GM23338 (cell line): ENCODE data around the gene STX1B. TPM values are rescaled to one million over a fixed set of nuclear protein-coding genes. Genes with fewer than 3 reads are reported as not detected.

Experiments used
- ATAC-seq: fragments of 200-7000 bp; cut with Tn5 transposase; 3 replicates; pipeline ENCODE4 v1.9.1; 2020
- DNase-seq: peaks from one replicate; pipeline ENCODE4 v3.0.0-alpha.2; 2015; ENCODE audit warnings: low spot score
- H2AFZ ChIP-seq: fragments of 200-600 bp; sonication (generic); 2 replicates; pipeline ENCODE4 v1.8.0; 2016; ENCODE audit warnings: antibody characterized with exemption, mild to moderate bottlenecking, moderate library complexity
- H3F3A ChIP-seq: fragments of 200-600 bp; sonication (generic); replicated peaks from 2 replicates; pipeline ENCODE4 v1.8.0; 2017; ENCODE audit warnings: antibody characterized with exemption, mixed run types, low read depth
- H3K27ac ChIP-seq: fragments of 200-600 bp; sonication (generic); 2 replicates; pipeline ENCODE4 v1.6.1; 2016; ENCODE audit warnings: low read depth
- H3K27me3 ChIP-seq: fragments of 200-600 bp; sonication (generic); 2 replicates; pipeline ENCODE4 v1.8.0; 2016; ENCODE audit warnings: mild to moderate bottlenecking, mixed run types, moderate library complexity; ENCODE audit not compliant: insufficient read depth
- H3K36me3 ChIP-seq: fragments of 200-600 bp; sonication (generic); 2 replicates; pipeline ENCODE4 v1.8.0; 2016; ENCODE audit warnings: mild to moderate bottlenecking; ENCODE audit not compliant: insufficient read depth
- H3K4me1 ChIP-seq: fragments of 200-600 bp; sonication (generic); 2 replicates; pipeline ENCODE4 v1.8.0; 2016; ENCODE audit warnings: mild to moderate bottlenecking, moderate library complexity; ENCODE audit not compliant: insufficient read depth
- H3K4me2 ChIP-seq: fragments of 200-600 bp; sonication (generic); 2 replicates; pipeline ENCODE4 v1.7.1; 2017; ENCODE audit warnings: mixed run types
- H3K4me3 ChIP-seq: fragments of 200-600 bp; sonication (generic); 2 replicates; pipeline ENCODE4 v1.6.1; 2016; ENCODE audit warnings: mixed run types
- H3K79me2 ChIP-seq: fragments of 200-600 bp; sonication (generic); replicated peaks from 2 replicates; pipeline ENCODE4 v1.8.0; 2017; ENCODE audit warnings: mild to moderate bottlenecking; ENCODE audit not compliant: insufficient read depth
- H3K9me2 ChIP-seq: fragments of 200-600 bp; sonication (generic); 2 replicates; pipeline ENCODE4 v1.8.0; 2017; ENCODE audit not compliant: insufficient read depth
- H4K20me1 ChIP-seq: fragments of 200-600 bp; sonication (generic); replicated peaks from 2 replicates; pipeline ENCODE4 v1.8.0; 2017; ENCODE audit warnings: mild to moderate bottlenecking; ENCODE audit not compliant: insufficient read depth
- H3K27ac Mint-ChIP-seq: 2 replicates; pipeline ENCODE4 v1.8.0; 2020; ENCODE audit warnings: inconsistent platforms, mild to moderate bottlenecking, moderate library complexity, mixed read lengths
- H3K27me3 Mint-ChIP-seq: 3 replicates; pipeline ENCODE4 v1.8.0; 2022; ENCODE audit warnings: low read depth, mild to moderate bottlenecking, moderate library complexity, mixed read lengths, inconsistent platforms; ENCODE audit not compliant: insufficient read depth, poor library complexity
- H3K36me3 Mint-ChIP-seq: 3 replicates; pipeline ENCODE4 v1.8.0; 2021; ENCODE audit warnings: low read depth, mild to moderate bottlenecking, inconsistent platforms, moderate library complexity, mixed read lengths
- H3K4me1 Mint-ChIP-seq: 3 replicates; pipeline ENCODE4 v1.8.0; 2020; ENCODE audit warnings: mild to moderate bottlenecking, inconsistent platforms, mixed read lengths
- H3K4me3 Mint-ChIP-seq: 3 replicates; pipeline ENCODE4 v1.8.0; 2021; ENCODE audit warnings: moderate library complexity, mild to moderate bottlenecking, inconsistent platforms, mixed read lengths
- H3K9me3 Mint-ChIP-seq: 3 replicates; pipeline ENCODE4 v1.8.0; 2020; ENCODE audit warnings: moderate library complexity, mild to moderate bottlenecking, inconsistent platforms, mixed read lengths
- CREB1 ChIP-seq: fragments of 250-450 bp; sonication (Bioruptor Pico); IDR thresholded peaks from 2 replicates; pipeline ENCODE4 v1.5.0; 2020; ENCODE audit warnings: low read depth, mild to moderate bottlenecking, moderate library complexity
- EZH2phosphoT487 ChIP-seq: fragments of 200-600 bp; sonication (generic); IDR thresholded peaks from one replicate; pipeline ENCODE4 v1.8.1; 2018; ENCODE audit warnings: antibody characterized with exemption; ENCODE audit not compliant: unreplicated experiment
- JUNB ChIP-seq: IDR thresholded peaks from one replicate; pipeline ENCODE4 v1.6.1; 2016; ENCODE audit warnings: antibody characterized with exemption; ENCODE audit not compliant: unreplicated experiment
- NANOG ChIP-seq: IDR thresholded peaks from 2 replicates; pipeline ENCODE4 v1.6.1; 2016; ENCODE audit warnings: antibody characterized with exemption, borderline replicate concordance
- POLR2AphosphoS5 ChIP-seq: IDR thresholded peaks from 2 replicates; pipeline ENCODE4 v1.6.1; 2016; ENCODE audit warnings: antibody characterized with exemption, low read depth
- STAT1 ChIP-seq: IDR thresholded peaks from one replicate; pipeline ENCODE4 v1.6.1; 2016; ENCODE audit warnings: antibody characterized with exemption; ENCODE audit not compliant: unreplicated experiment
- ZNF114 ChIP-seq: fragments of 250-450 bp; sonication (Bioruptor Pico); IDR thresholded peaks from 2 replicates; pipeline ENCODE4 v1.5.0; 2020; ENCODE audit warnings: mild to moderate bottlenecking, moderate library complexity
- polyA plus RNA-seq: library from polyadenylated mRNA; unstranded; fragments of >200 nt; fragmentation: Nextera tagmentation; extraction: Ambion mirVana; gene quantifications from 2 replicates; pipeline ENCODE4 v1.2.1, GENCODE V29; 2016
- total RNA-seq: library from RNA; depleted of rRNA; stranded (reverse); fragments of >200 nt; shearing (Covaris generic); gene quantifications from 2 replicates; pipeline ENCODE4 v1.2.3, GENCODE V29; 2014
- TF ChIP-seq, protein P1 (sequence below): fragments of 250-450 bp; sonication (Bioruptor Pico); IDR thresholded peaks from 2 replicates; pipeline ENCODE4 v1.5.0; 2020; ENCODE audit warnings: mild to moderate bottlenecking, moderate library complexity
- TF ChIP-seq, protein P2 (sequence below): IDR thresholded peaks from 2 replicates; pipeline ENCODE4 v1.6.1; 2016; ENCODE audit warnings: antibody characterized with exemption
- TF ChIP-seq, protein P3 (sequence below), 2 experiments: fragments of 200-600 bp in 1 of 2; sonication (generic) in 1 of 2; conservative IDR thresholded peaks; 2 replicates each; pipeline versions ENCODE4 v1.5.1 to v1.6.1; 2016 to 2017; ENCODE audit warnings: antibody characterized with exemption in 2 of 2, low read depth in 2 of 2, mild to moderate bottlenecking in 2 of 2, moderate library complexity in 1 of 2

STX1B gene
- total and polyA plus RNA-seq, 2 experiments from 2014 or later: 1.7 to 9.5 TPM

DNA sequence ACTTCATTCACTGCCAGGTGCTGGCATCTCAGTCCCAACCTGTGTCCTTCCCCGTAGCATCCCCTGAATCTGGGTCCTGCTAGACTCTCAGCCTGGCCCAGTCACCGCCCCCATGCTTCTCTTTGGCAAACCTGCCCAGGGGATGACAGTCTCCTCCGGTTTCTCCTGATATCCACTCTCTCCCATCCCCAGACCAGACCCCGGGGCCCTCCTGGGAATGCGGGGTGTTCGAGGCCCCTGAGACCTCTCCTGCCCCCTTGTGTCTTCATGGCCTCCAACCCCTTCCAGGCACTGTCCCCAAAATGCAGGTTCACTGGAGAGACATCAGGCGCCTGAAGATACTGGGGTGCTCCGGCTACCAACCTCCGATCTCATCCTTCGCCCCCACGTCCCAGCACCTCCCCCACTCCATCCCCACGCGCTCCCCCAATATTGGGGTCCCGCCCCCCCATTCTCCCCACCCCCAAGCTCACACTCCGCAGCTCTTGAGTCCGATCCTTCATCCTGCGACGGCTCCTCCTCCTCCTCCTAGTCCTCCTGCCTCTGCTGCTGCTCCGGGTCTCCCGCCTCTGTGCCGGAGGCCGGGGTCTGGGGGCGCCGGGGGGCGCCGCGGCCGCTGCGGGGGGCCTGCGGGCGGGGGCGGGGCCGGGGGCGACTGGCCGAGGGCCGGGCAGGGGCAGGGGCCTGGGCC is 399 bp downstream of the STX1B start:
- peak; percentile 47 for ATAC-seq
- DNase-seq: peak; percentile 71
- H3K27ac ChIP-seq: no peak overlapping the region

DNA sequence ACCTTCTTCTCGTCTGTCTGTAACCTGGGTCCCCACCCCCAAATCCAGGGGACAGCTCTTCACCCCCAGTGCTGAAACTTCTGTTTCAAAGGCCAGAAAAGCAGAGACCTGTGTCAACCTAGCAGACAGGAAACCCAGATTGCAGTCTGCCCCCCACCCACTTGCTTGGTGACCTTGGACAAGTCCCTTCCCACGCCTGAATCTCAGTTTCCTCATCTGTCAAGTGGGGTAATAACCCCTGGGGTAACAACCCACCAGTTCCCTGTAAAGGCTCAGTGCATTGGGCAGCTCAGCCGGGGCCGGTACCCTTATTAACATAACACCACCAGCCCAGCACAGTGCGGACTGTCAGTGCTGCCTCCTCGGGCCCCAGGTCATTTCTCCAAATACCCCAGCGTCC is 1.3 kb downstream of the STX1B start:
- peak overlapping the region; percentile 64; the same call in 1 of the 2 replicates for H3K4me3 ChIP-seq
- H3K36me3 ChIP-seq: no peaks in the 10 kb centered on the region; the same call in 1 of the 2 replicates
- peak overlapping the region; percentile 84 for H3K4me2 ChIP-seq
- no peak overlapping the region for H3K27ac ChIP-seq
- H3K27me3 Mint-ChIP-seq: peaks cover 34% of the 10 kb centered on the region
- H3K4me3 Mint-ChIP-seq: peak overlapping the region; percentile 76; the same call in 2 of the 3 replicates
- H3K4me1 Mint-ChIP-seq: peaks cover 20% of the 10 kb centered on the region
- no peaks in the 10 kb centered on the region; the same call in 1 of the 2 replicates for H3K4me1 ChIP-seq
- H2AFZ ChIP-seq: no peak overlapping the region
- DNase-seq (no peak), ATAC-seq (peak; percentile 33)
- 0 out of 2 replicates have a peak, but pooled peaks cover 5% of the 10 kb centered on the region for H4K20me1 ChIP-seq
- H3F3A ChIP-seq: no peaks in the 10 kb centered on the region
- no peak overlapping the region for H3K27ac Mint-ChIP-seq
- no peaks in the 10 kb centered on the region; the same call in 2 of the 3 replicates for H3K36me3 Mint-ChIP-seq
- no peaks in the 10 kb centered on the region for H3K9me2 ChIP-seq
- H3K9me3 Mint-ChIP-seq: no peaks in the 10 kb centered on the region; the same call in 1 of the 3 replicates
- no peaks in the 10 kb centered on the region for H3K27me3 ChIP-seq
- peaks cover 10% of the 10 kb centered on the region; the same call in 1 of the 2 replicates for H3K79me2 ChIP-seq
- TF ChIP-seq STAT1 (no peak), ZNF114 (CRISPR knock-in tag) (no peak), EZH2phosphoT487 (no peak)
- TF ChIP-seq, protein P1, sequence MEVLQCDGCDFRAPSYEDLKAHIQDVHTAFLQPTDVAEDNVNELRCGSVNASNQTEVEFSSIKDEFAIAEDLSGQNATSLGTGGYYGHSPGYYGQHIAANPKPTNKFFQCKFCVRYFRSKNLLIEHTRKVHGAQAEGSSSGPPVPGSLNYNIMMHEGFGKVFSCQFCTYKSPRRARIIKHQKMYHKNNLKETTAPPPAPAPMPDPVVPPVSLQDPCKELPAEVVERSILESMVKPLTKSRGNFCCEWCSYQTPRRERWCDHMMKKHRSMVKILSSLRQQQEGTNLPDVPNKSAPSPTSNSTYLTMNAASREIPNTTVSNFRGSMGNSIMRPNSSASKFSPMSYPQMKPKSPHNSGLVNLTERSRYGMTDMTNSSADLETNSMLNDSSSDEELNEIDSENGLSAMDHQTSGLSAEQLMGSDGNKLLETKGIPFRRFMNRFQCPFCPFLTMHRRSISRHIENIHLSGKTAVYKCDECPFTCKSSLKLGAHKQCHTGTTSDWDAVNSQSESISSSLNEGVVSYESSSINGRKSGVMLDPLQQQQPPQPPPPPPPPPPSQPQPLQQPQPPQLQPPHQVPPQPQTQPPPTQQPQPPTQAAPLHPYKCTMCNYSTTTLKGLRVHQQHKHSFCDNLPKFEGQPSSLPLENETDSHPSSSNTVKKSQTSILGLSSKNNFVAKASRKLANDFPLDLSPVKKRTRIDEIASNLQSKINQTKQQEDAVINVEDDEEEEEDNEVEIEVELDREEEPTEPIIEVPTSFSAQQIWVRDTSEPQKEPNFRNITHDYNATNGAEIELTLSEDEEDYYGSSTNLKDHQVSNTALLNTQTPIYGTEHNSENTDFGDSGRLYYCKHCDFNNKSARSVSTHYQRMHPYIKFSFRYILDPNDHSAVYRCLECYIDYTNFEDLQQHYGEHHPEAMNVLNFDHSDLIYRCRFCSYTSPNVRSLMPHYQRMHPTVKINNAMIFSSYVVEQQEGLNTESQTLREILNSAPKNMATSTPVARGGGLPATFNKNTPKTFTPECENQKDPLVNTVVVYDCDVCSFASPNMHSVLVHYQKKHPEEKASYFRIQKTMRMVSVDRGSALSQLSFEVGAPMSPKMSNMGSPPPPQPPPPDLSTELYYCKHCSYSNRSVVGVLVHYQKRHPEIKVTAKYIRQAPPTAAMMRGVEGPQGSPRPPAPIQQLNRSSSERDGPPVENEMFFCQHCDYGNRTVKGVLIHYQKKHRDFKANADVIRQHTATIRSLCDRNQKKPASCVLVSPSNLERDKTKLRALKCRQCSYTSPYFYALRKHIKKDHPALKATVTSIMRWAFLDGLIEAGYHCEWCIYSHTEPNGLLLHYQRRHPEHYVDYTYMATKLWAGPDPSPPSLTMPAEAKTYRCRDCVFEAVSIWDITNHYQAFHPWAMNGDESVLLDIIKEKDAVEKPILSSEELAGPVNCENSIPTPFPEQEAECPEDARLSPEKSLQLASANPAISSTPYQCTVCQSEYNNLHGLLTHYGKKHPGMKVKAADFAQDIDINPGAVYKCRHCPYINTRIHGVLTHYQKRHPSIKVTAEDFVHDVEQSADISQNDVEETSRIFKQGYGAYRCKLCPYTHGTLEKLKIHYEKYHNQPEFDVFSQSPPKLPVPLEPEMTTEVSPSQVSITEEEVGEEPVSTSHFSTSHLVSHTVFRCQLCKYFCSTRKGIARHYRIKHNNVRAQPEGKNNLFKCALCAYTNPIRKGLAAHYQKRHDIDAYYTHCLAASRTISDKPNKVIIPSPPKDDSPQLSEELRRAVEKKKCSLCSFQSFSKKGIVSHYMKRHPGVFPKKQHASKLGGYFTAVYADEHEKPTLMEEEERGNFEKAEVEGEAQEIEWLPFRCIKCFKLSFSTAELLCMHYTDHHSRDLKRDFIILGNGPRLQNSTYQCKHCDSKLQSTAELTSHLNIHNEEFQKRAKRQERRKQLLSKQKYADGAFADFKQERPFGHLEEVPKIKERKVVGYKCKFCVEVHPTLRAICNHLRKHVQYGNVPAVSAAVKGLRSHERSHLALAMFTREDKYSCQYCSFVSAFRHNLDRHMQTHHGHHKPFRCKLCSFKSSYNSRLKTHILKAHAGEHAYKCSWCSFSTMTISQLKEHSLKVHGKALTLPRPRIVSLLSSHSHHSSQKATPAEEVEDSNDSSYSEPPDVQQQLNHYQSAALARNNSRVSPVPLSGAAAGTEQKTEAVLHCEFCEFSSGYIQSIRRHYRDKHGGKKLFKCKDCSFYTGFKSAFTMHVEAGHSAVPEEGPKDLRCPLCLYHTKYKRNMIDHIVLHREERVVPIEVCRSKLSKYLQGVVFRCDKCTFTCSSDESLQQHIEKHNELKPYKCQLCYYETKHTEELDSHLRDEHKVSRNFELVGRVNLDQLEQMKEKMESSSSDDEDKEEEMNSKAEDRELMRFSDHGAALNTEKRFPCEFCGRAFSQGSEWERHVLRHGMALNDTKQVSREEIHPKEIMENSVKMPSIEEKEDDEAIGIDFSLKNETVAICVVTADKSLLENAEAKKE: no peak

More for the DNA sequence above, 399 bp downstream of the STX1B start:
- 0 out of 2 replicates have a peak, but pooled peaks cover 5% of the 10 kb centered on the region for H4K20me1 ChIP-seq
- H3K79me2 ChIP-seq: peaks cover 10% of the 10 kb centered on the region; the same call in 1 of the 2 replicates
- no peaks in the 10 kb centered on the region for H3F3A ChIP-seq
- no peak overlapping the region; the same call in 1 of the 2 replicates for H2AFZ ChIP-seq
- TF ChIP-seq NANOG (no peak), JUNB (no peak), EZH2phosphoT487 (no peak), CREB1 (CRISPR knock-in tag) (no peak), STAT1 (no peak), POLR2AphosphoS5 (no peak)
- TF ChIP-seq, protein P2, sequence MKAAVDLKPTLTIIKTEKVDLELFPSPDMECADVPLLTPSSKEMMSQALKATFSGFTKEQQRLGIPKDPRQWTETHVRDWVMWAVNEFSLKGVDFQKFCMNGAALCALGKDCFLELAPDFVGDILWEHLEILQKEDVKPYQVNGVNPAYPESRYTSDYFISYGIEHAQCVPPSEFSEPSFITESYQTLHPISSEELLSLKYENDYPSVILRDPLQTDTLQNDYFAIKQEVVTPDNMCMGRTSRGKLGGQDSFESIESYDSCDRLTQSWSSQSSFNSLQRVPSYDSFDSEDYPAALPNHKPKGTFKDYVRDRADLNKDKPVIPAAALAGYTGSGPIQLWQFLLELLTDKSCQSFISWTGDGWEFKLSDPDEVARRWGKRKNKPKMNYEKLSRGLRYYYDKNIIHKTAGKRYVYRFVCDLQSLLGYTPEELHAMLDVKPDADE: no peak
- TF ChIP-seq, protein P3, sequence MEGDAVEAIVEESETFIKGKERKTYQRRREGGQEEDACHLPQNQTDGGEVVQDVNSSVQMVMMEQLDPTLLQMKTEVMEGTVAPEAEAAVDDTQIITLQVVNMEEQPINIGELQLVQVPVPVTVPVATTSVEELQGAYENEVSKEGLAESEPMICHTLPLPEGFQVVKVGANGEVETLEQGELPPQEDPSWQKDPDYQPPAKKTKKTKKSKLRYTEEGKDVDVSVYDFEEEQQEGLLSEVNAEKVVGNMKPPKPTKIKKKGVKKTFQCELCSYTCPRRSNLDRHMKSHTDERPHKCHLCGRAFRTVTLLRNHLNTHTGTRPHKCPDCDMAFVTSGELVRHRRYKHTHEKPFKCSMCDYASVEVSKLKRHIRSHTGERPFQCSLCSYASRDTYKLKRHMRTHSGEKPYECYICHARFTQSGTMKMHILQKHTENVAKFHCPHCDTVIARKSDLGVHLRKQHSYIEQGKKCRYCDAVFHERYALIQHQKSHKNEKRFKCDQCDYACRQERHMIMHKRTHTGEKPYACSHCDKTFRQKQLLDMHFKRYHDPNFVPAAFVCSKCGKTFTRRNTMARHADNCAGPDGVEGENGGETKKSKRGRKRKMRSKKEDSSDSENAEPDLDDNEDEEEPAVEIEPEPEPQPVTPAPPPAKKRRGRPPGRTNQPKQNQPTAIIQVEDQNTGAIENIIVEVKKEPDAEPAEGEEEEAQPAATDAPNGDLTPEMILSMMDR (conservative IDR thresholded peaks at IDR 0.05; ENCODE audit: low read depth in 2 of 2): peak; percentile 34 to 47
- no peaks in the 10 kb centered on the region for H3K27me3 ChIP-seq
- Mint-ChIP-seq H3K4me3 (peak overlapping the region; percentile 76), H3K9me3 (no peaks in the 10 kb centered on the region; the same call in 1 of the 3 replicates), H3K4me1 (peaks cover 20% of the 10 kb centered on the region), H3K36me3 (no peaks in the 10 kb centered on the region; the same call in 2 of the 3 replicates), H3K27me3 (peaks cover 34% of the 10 kb centered on the region), H3K27ac (no peak overlapping the region; the same call in 1 of the 2 replicates)
- H3K9me2 ChIP-seq: no peaks in the 10 kb centered on the region
- H3K4me2 ChIP-seq: peak overlapping the region; percentile 84
- no peaks in the 10 kb centered on the region; the same call in 1 of the 2 replicates for H3K36me3 ChIP-seq
- H3K4me3 ChIP-seq: peak overlapping the region; percentile 64
- no peaks in the 10 kb centered on the region; the same call in 1 of the 2 replicates for H3K4me1 ChIP-seq
